HG02970 (cell line): ENCODE measurements around the gene CASS4.
"Not testable (repeated sequence)": the region's sequence is repeated elsewhere in the genome, so short reads cannot be mapped to it uniquely, and the experiment has no call there.

Experiments
- ATAC-seq: cut with Tn5 transposase; IDR thresholded peaks from one replicate; pipeline ENCODE4 v1.9.1; 2021; ENCODE audit warnings: mild to moderate bottlenecking, moderate library complexity, moderate number of reproducible peaks; ENCODE audit not compliant: unreplicated experiment, low FRiP score

The CASS4 gene

GRCh38 chr20:56411759-56412472 lies at the start of gene CASS4:
Gene CASS4, plus strand, starts transcription at chr20:56412260. Its CDS starts 199 bp downstream, at chr20:56412459.
- ATAC-seq, result no peak

- no peak for ATAC-seq
These were observed 49.1 kb upstream of the CASS4 start for GRCh38 chr20:56362833-56363413.

GRCh38 chr20:56363491-56363890 lies 48.6 kb upstream of the CASS4 start:
- no peak for ATAC-seq

- no peak for ATAC-seq
These were observed 43.5 kb upstream of the CASS4 start for GRCh38 chr20:56368351-56369134.

GRCh38 chr20:56369179-56369578 lies 42.9 kb upstream of the CASS4 start:
- no peak for ATAC-seq

GRCh38 chr20:56371977-56372376 lies 40.1 kb upstream of the CASS4 start:
- no peak for ATAC-seq

- no peak for ATAC-seq
These were observed 39.2 kb upstream of the CASS4 start for GRCh38 chr20:56372850-56373249.

- ATAC-seq, result no peak
These were observed 38.1 kb upstream of the CASS4 start for GRCh38 chr20:56373942-56374341.

GRCh38 chr20:56376331-56376730 lies 35.7 kb upstream of the CASS4 start:
- ATAC-seq, result no peak

- no peak for ATAC-seq
These were observed 33.7 kb upstream of the CASS4 start for GRCh38 chr20:56378386-56378785.

GRCh38 chr20:56380375-56380774 lies 31.7 kb upstream of the CASS4 start:
- no peak for ATAC-seq

- ATAC-seq, result no peak
These were observed 30.6 kb upstream of the CASS4 start for GRCh38 chr20:56381501-56381900.

- no peak for ATAC-seq
These were observed 29.4 kb upstream of the CASS4 start for GRCh38 chr20:56382696-56383095.

GRCh38 chr20:56383334-56383733 lies 28.7 kb upstream of the CASS4 start:
- ATAC-seq, result no peak

- ATAC-seq, result no peak
These were observed 26.9 kb upstream of the CASS4 start for GRCh38 chr20:56385130-56385529.

- ATAC-seq, result no peak
These were observed 25.8 kb upstream of the CASS4 start for GRCh38 chr20:56386219-56386618.

- no peak for ATAC-seq
These were observed 23.2 kb upstream of the CASS4 start for GRCh38 chr20:56388882-56389281.

GRCh38 chr20:56389807-56390206 lies 22.3 kb upstream of the CASS4 start:
- no peak for ATAC-seq

- not testable (repeated sequence) for ATAC-seq
These were observed 21.7 kb upstream of the CASS4 start for GRCh38 chr20:56390396-56390795.

- ATAC-seq, result no peak
These were observed 21.0 kb upstream of the CASS4 start for GRCh38 chr20:56391037-56391436.

GRCh38 chr20:56391596-56392131 lies 20.4 kb upstream of the CASS4 start:
- peak; percentile 23 for ATAC-seq
